Peyer's patch (tissue), 4 donors: ENCODE measurements around the gene HNRNPH1. TPM values are rescaled to one million over a fixed set of nuclear protein-coding genes. Genes with fewer than 3 reads are reported as not detected.
"Not testable (repeated sequence)": the region's sequence is repeated elsewhere in the genome, so short reads cannot be mapped to it uniquely, and the experiment has no call there.

ENCODE experiments used
- DNase-seq, 3 donors: peaks; one replicate each; pipeline ENCODE4 v3.0.0-alpha.2; 2017 to 2019
- H3K27ac ChIP-seq, 4 donors: fragments of 200-600 bp; sonication (generic); one replicate each; pipeline ENCODE4 v1.5.1; 2016 to 2019
- H3K27me3 ChIP-seq, 2 donors: fragments of 200-600 bp; sonication (generic); one replicate each; pipeline ENCODE4 v1.5.1; 2019
- H3K36me3 ChIP-seq, 3 donors: fragments of 200-600 bp; sonication (generic); one replicate each; pipeline ENCODE4 v1.5.1; 2016 to 2019
- H3K4me1 ChIP-seq, 4 donors: fragments of 200-600 bp; sonication (generic); one replicate each; pipeline ENCODE4 v1.5.1; 2016 to 2019
- H3K4me3 ChIP-seq, 4 donors: fragments of 200-600 bp; sonication (generic); 1 replicate in 3 of 4; 2 replicates in 1 of 4; pipeline ENCODE4 v1.5.1; 2016 to 2019; ENCODE audit warnings: mild to moderate bottlenecking in 1 of 4
- H3K9me3 ChIP-seq, 4 donors: fragments of 200-600 bp; sonication (generic); one replicate each; pipeline ENCODE4 v1.5.1; 2016 to 2019; ENCODE audit warnings: mild to moderate bottlenecking in 1 of 4
- CTCF ChIP-seq, 6 experiments: fragments of 450-650 bp in 4 of 6; fragments of 200-600 bp in 2 of 6; sonication (generic) in 1 of 6; IDR thresholded peaks; one replicate each; pipeline ENCODE4 v1.5.1; 2017 to 2019; ENCODE audit warnings: antibody characterized with exemption in 6 of 6, mild to moderate bottlenecking in 3 of 6, moderate library complexity in 1 of 6
- POLR2A ChIP-seq, 2 donors: fragments of 450-650 bp; IDR thresholded peaks; one replicate each; pipeline ENCODE4 v1.5.1; 2017; ENCODE audit warnings: antibody characterized with exemption in 2 of 2, mild to moderate bottlenecking in 2 of 2, moderate library complexity in 2 of 2
- total RNA-seq, 4 donors: library from RNA; depleted of rRNA; stranded (reverse); fragments of >200 nt; gene quantifications; one replicate each; pipeline ENCODE4 v1.1.0, GENCODE V29; 2016

The HNRNPH1 gene
- total RNA-seq, 4 donors from 2014 or later: 566 to 2,149 (median 666) TPM

- Histone ChIP-seq H3K4me1 (no peaks in the 10 kb centered on the region), H3K27ac (no peak overlapping the region), H3K27me3 (no peaks in the 10 kb centered on the region), H3K4me3 (no peak overlapping the region), H3K9me3 (no peaks in the 10 kb centered on the region), H3K36me3 (no peaks in the 10 kb centered on the region)
- no peak for TF ChIP-seq CTCF (IDR thresholded peaks at IDR 0.05)
- no peak for TF ChIP-seq POLR2A (IDR thresholded peaks at IDR 0.05)
- no peak for DNase-seq
Observed at GRCh38 chr5:179648410-179648809, 24.9 kb upstream of the HNRNPH1 start.

- not testable (repeated sequence) for H3K36me3 ChIP-seq, DNase-seq, H3K4me3 ChIP-seq, H3K27me3 ChIP-seq, H3K9me3 ChIP-seq, H3K4me1 ChIP-seq, H3K27ac ChIP-seq
Observed at GRCh38 chr5:179644766-179645165, 21.3 kb upstream of the HNRNPH1 start.

GRCh38 chr5:179643141-179643920 lies 19.9 kb upstream of the HNRNPH1 start:
- H3K36me3 ChIP-seq, H3K4me3 ChIP-seq, DNase-seq, H3K27me3 ChIP-seq, H3K27ac ChIP-seq, H3K9me3 ChIP-seq, H3K4me1 ChIP-seq: not testable (repeated sequence)

- not testable (repeated sequence) for H3K4me3 ChIP-seq, H3K4me1 ChIP-seq, H3K27me3 ChIP-seq, H3K36me3 ChIP-seq, DNase-seq, H3K9me3 ChIP-seq, H3K27ac ChIP-seq
Observed at GRCh38 chr5:179642626-179643025, 19.2 kb upstream of the HNRNPH1 start.

- H3K4me1 ChIP-seq, H3K36me3 ChIP-seq, H3K9me3 ChIP-seq, DNase-seq, H3K27ac ChIP-seq, H3K4me3 ChIP-seq, H3K27me3 ChIP-seq: not testable (repeated sequence)
Observed at GRCh38 chr5:179641745-179642144, 18.3 kb upstream of the HNRNPH1 start.

GRCh38 chr5:179639296-179639695 lies 15.8 kb upstream of the HNRNPH1 start:
- not testable (repeated sequence) for H3K9me3 ChIP-seq, H3K27ac ChIP-seq, H3K27me3 ChIP-seq, H3K4me1 ChIP-seq, H3K36me3 ChIP-seq, H3K4me3 ChIP-seq
- DNase-seq: peak in 1 of 3 donors; percentile 7

GRCh38 chr5:179634370-179635172 lies 11.1 kb upstream of the HNRNPH1 start:
- H3K27me3 ChIP-seq, H3K4me1 ChIP-seq, DNase-seq, H3K27ac ChIP-seq, H3K9me3 ChIP-seq, H3K36me3 ChIP-seq: not testable (repeated sequence)
- peak overlapping the region in 1 of 4 donors; percentile 35 for H3K4me3 ChIP-seq

- not testable (repeated sequence) for H3K27me3 ChIP-seq, H3K9me3 ChIP-seq, H3K27ac ChIP-seq, H3K36me3 ChIP-seq, H3K4me1 ChIP-seq
- peak overlapping the region in 3 of 4 donors; percentile 15 to 45 (median 37) for H3K4me3 ChIP-seq
- peak in 1 of 3 donors; percentile 43 for DNase-seq
Observed at GRCh38 chr5:179633501-179634369, 10.3 kb upstream of the HNRNPH1 start.

- no peaks in the 10 kb centered on the region for H3K27me3 ChIP-seq
- H3K4me3 ChIP-seq: peak overlapping the region in 1 of 4 donors; percentile 96
- peaks cover 0 to 28% (median 16%) of the 10 kb centered on the region in 4 donors for H3K4me1 ChIP-seq
- DNase-seq: peak in 2 of 3 donors; percentile 16 to 36
- H3K27ac ChIP-seq: peak overlapping the region; percentile 99 to 100 (median 100)
- H3K36me3 ChIP-seq: peaks cover 0 to 20% (median 4%) of the 10 kb centered on the region in 3 donors
- TF ChIP-seq CTCF (IDR thresholded peaks at IDR 0.05) (no peak), POLR2A (IDR thresholded peaks at IDR 0.05) (no peak)
- no peaks in the 10 kb centered on the region for H3K9me3 ChIP-seq
Observed at GRCh38 chr5:179624841-179625271, 1.4 kb upstream of the HNRNPH1 start.
